Measurements from ENCODE around the gene CLCN7. TPM values are rescaled to one million over a fixed set of nuclear protein-coding genes. Genes with fewer than 3 reads are reported as not detected.

CLCN7 gene
- total and polyA plus RNA-seq, 2 of the 8 experiments (the other 6 are each of a cell fraction or from before 2014, with no cell fraction given): 38.6 to 81.5 TPM

DNA sequence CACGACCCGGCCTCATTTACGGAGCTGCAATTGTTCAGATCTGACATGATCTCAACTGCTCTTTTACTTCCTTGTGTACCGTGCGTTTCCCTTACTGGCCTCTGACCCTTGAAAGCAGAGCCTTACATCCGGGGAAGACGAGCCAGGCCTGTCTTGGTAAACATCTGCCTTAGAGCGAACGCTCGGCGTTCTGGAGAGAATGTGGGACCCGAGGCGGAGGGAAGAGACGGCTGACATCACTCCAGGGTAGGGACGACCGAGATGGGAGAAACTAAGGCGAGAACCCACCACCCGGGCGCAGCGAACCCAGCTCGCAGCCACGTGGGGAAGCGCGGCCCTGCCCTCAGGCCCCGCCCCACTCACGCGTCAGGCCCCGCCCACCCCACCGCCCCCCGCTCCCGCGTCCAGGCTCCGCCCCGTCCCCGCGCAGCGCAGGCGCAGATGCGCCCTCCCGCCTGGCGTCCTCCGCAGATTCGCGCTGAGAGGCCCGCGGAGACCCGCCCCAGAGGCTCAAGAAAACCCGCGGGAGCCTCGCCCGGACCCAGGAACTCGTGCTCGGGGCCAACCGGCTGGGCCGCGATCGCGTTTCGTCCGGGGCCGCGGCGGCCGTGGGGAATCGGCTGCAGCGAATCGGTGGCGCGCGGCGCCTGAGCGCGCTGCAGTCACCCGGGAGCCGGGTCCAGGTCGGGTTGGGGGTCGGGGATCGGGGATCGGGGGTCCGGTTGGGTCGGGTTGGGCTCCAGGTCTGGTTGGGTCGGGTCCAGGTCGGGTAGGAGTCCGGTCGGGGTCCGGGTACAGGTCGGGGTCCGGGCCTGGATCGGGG is 18.3 kb upstream of the CLCN7 start, which contains the start of gene TELO2 (continued):
- TF ChIP-seq SAP30 (IDR thresholded peaks at IDR 0.05; ENCODE audit: insufficient read depth, insufficient replicate concordance, low read length) (peak; percentile 42), JUND (IDR thresholded peaks at IDR 0.05; ENCODE audit: low read length) (no peak), RFX5 (IDR thresholded peaks at IDR 0.05; ENCODE audit: borderline replicate concordance, low read depth, low read length) (no peak), POLR2AphosphoS5 (IDR thresholded peaks at IDR 0.05; ENCODE audit: low read depth, low read length) (peak; percentile 75), EP300 (IDR thresholded peaks at IDR 0.05; ENCODE audit: borderline replicate concordance in 1 of 2, low read depth in 2 of 2, low read length in 2 of 2) (peak in 1 of 2 experiments; percentile 98; a peak in 1 of 3 replicates), JUN (IDR thresholded peaks at IDR 0.05; ENCODE audit: low read depth, low read length) (no peak), NRF1 (IDR thresholded peaks at IDR 0.05; ENCODE audit: low read depth, low read length) (peak; percentile 58), YY1 (IDR thresholded peaks at IDR 0.05; ENCODE audit: low read depth, low read length) (no peak), BCL11A (IDR thresholded peaks at IDR 0.05; ENCODE audit: low read depth in 2 of 2, low read length in 2 of 2) (no peak), HDAC2 (IDR thresholded peaks at IDR 0.05; ENCODE audit: borderline replicate concordance in 1 of 2, low read depth in 2 of 2, low read length in 2 of 2) (0 out of 4 replicates have a peak, but pooled peaks of 1 of the 2 experiments have one; percentile 68), SIN3A (conservative IDR thresholded peaks at IDR 0.05 in 1 of 2, IDR thresholded peaks at IDR 0.05 in 1 of 2; ENCODE audit: low read depth in 1 of 2, low read length in 2 of 2) (peak in 1 of 2 experiments; percentile 84; a peak in 2 of 4 replicates), TCF12 (IDR thresholded peaks at IDR 0.05; ENCODE audit: low read depth, low read length) (no peak), CHD1 (IDR thresholded peaks at IDR 0.05; ENCODE audit: low read depth, low read length) (no peak)
- TF ChIP-seq, protein P1, sequence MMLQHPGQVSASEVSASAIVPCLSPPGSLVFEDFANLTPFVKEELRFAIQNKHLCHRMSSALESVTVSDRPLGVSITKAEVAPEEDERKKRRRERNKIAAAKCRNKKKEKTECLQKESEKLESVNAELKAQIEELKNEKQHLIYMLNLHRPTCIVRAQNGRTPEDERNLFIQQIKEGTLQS (IDR thresholded peaks at IDR 0.05; ENCODE audit: insufficient read depth, low read depth, low read length): no peak
